A549 (cell line): ENCODE results near the gene RPP30. TPM values are rescaled to one million over a fixed set of nuclear protein-coding genes. Genes with fewer than 3 reads are reported as not detected.

Source experiments
- ATAC-seq, 2 experiments: fragments of 200-7000 bp in 1 of 2; fragments of >200 bp in 1 of 2; cut with Nextera tagmentation in 1 of 2; cut with Tn5 transposase in 1 of 2; 3 replicates each; pipeline versions ENCODE4 v1.8.0 to v1.9.1; 2018 to 2020; ENCODE audit warnings: mild to moderate bottlenecking in 1 of 2, moderate library complexity in 1 of 2
- CTCF ChIA-PET: fragments of 300-600 bp; sonication (Branson Sonifier 250); formaldehyde crosslinking; extraction: SDS; loops from one replicate; lab custom pipeline; 2021; ENCODE audit warnings: antibody characterized with exemption, inconsistent platforms; lab: Yijun Ruan, JAX
- POLR2A ChIA-PET: fragments of 350-600 bp; formaldehyde crosslinking; extraction: SDS; loops from one replicate; lab custom pipeline; 2021; ENCODE audit warnings: antibody characterized with exemption, inconsistent platforms; lab: Yijun Ruan, JAX
- DNase-seq, 2 experiments: peaks; one replicate each; pipeline versions ENCODE4 v3.0.0 to v3.0.0-alpha.2; 2011 to 2016; ENCODE audit warnings: low read depth in 1 of 2, low spot score in 1 of 2
- FAIRE-seq: peaks from 2 replicates; lab custom pipeline; 2011; peaks lifted over from hg19 to GRCh38; lab: Jason Lieb, UNC
- H3K27ac ChIP-seq, 2 experiments: fragments of >200 bp; sonication (Bioruptor Twin); formaldehyde crosslinking; 3 replicates each; pipeline ENCODE4 v1.5.1; 2016 to 2017
- H3K4me1 ChIP-seq: fragments of >200 bp; sonication (Bioruptor Twin); formaldehyde crosslinking; 3 replicates; pipeline ENCODE4 v1.6.1; 2016
- H3K4me2 ChIP-seq: fragments of >200 bp; sonication (Bioruptor Twin); formaldehyde crosslinking; 3 replicates; pipeline ENCODE4 v1.6.1; 2016
- H3K4me3 ChIP-seq: fragments of >200 bp; sonication (Bioruptor Twin); formaldehyde crosslinking; 3 replicates; pipeline ENCODE4 v1.5.1; 2016
- H3K9me3 ChIP-seq: fragments of >200 bp; sonication (Bioruptor Twin); formaldehyde crosslinking; 3 replicates; pipeline ENCODE4 v1.6.1; 2016
- BCL3 ChIP-seq: fragments of >200 bp; sonication (Bioruptor Twin); formaldehyde crosslinking; IDR thresholded peaks from 3 replicates; pipeline ENCODE4 v1.6.1; 2016
- BHLHE40 ChIP-seq: IDR thresholded peaks from 2 replicates; pipeline ENCODE4 v1.6.1; 2012; ENCODE audit warnings: low read depth, low read length, inconsistent platforms
- CBX2 ChIP-seq: fragments of 200-600 bp; sonication (generic); IDR thresholded peaks from 2 replicates; pipeline ENCODE4 v1.6.1; 2016; ENCODE audit warnings: low read depth, mild to moderate bottlenecking, borderline replicate concordance
- CEBPB ChIP-seq, 2 experiments: fragments of >200 bp in 1 of 2; sonication (Bioruptor Twin) in 1 of 2; formaldehyde crosslinking in 1 of 2; IDR thresholded peaks; 2 replicates each; pipeline ENCODE4 v1.6.1; 2012 to 2016
- CHD4 ChIP-seq: fragments of 200-600 bp; sonication (generic); IDR thresholded peaks from 2 replicates; pipeline ENCODE4 v1.6.1; 2016; ENCODE audit warnings: antibody characterized with exemption, mild to moderate bottlenecking, borderline replicate concordance
- EHMT2 ChIP-seq: fragments of 200-600 bp; sonication (generic); IDR thresholded peaks from 2 replicates; pipeline ENCODE4 v1.6.1; 2016; ENCODE audit warnings: antibody characterized with exemption, low read depth, mild to moderate bottlenecking, moderate library complexity
- EP300 ChIP-seq, 2 experiments: fragments of >200 bp; sonication (Bioruptor Twin); formaldehyde crosslinking; IDR thresholded peaks; 2 replicates in 1 of 2; 3 replicates in 1 of 2; pipeline ENCODE4 v1.6.1; 2016 to 2017
- ESRRA ChIP-seq: fragments of 150-350 bp; IDR thresholded peaks from 2 replicates; pipeline ENCODE4 v1.6.1; 2014; ENCODE audit warnings: mild to moderate bottlenecking, low read length, borderline replicate concordance
- FOXS1 ChIP-seq: fragments of 250-450 bp; sonication (Bioruptor Pico); IDR thresholded peaks from 2 replicates; pipeline ENCODE4 v1.5.0; 2020; ENCODE audit warnings: mild to moderate bottlenecking, moderate library complexity
- HDAC2 ChIP-seq: fragments of 200-600 bp; sonication (generic); IDR thresholded peaks from 2 replicates; pipeline ENCODE4 v1.6.1; 2016
- HES2 ChIP-seq: fragments of >200 bp; sonication (Bioruptor Twin); formaldehyde crosslinking; IDR thresholded peaks from 2 replicates; pipeline ENCODE4 v1.6.1; 2016
- HMGXB4 ChIP-seq: fragments of 250-450 bp; sonication (Bioruptor Pico); IDR thresholded peaks from 2 replicates; pipeline ENCODE4 v1.5.0; 2021; ENCODE audit warnings: mild to moderate bottlenecking, moderate library complexity, borderline replicate concordance
- HOXB13 ChIP-seq: fragments of 250-450 bp; sonication (Bioruptor Pico); IDR thresholded peaks from 2 replicates; pipeline ENCODE4 v1.5.0; 2020; ENCODE audit warnings: low read depth, mild to moderate bottlenecking, moderate library complexity
- JUN ChIP-seq, 2 experiments: fragments of >200 bp; sonication (Bioruptor Twin); formaldehyde crosslinking; IDR thresholded peaks; 2 replicates in 1 of 2; 3 replicates in 1 of 2; pipeline ENCODE4 v1.6.1; 2016 to 2017
- KDM1A ChIP-seq: fragments of 200-600 bp; sonication (generic); IDR thresholded peaks from 2 replicates; pipeline ENCODE4 v1.6.1; 2016; ENCODE audit warnings: low read depth, mild to moderate bottlenecking
- KDM5A ChIP-seq: fragments of 200-600 bp; sonication (generic); IDR thresholded peaks from 2 replicates; pipeline ENCODE4 v1.6.1; 2016; ENCODE audit warnings: antibody characterized with exemption, mild to moderate bottlenecking
- MAFK ChIP-seq: fragments of 450-650 bp; IDR thresholded peaks from 2 replicates; pipeline ENCODE4 v1.6.1; 2014; ENCODE audit not compliant: partially characterized antibody
- MAX ChIP-seq: IDR thresholded peaks from 2 replicates; pipeline ENCODE4 v1.6.1; 2012
- MAZ ChIP-seq: fragments of 150-350 bp; IDR thresholded peaks from 2 replicates; pipeline ENCODE4 v1.6.1; 2014; ENCODE audit warnings: antibody characterized with exemption, low read depth, low read length, borderline replicate concordance
- NFE2L2 ChIP-seq: fragments of 150-350 bp; conservative IDR thresholded peaks from 2 replicates; pipeline ENCODE4 v1.6.1; 2014; ENCODE audit warnings: low read length
- PBX3 ChIP-seq: IDR thresholded peaks from 2 replicates; pipeline ENCODE4 v1.6.1; 2012
- PHF8 ChIP-seq: fragments of 200-600 bp; sonication (generic); IDR thresholded peaks from 2 replicates; pipeline ENCODE4 v1.6.1; 2016; ENCODE audit warnings: low read depth, mild to moderate bottlenecking, antibody characterized with exemption, moderate library complexity, borderline replicate concordance
- POLR2A ChIP-seq: IDR thresholded peaks from 2 replicates; pipeline ENCODE4 v1.6.1; 2012; ENCODE audit warnings: mild to moderate bottlenecking, low read length
- RARB ChIP-seq: fragments of 250-450 bp; sonication (Bioruptor Pico); IDR thresholded peaks from 2 replicates; pipeline ENCODE4 v1.8.0; 2021; ENCODE audit warnings: mild to moderate bottlenecking, moderate library complexity
- REST ChIP-seq: fragments of 200-600 bp; sonication (generic); IDR thresholded peaks from 2 replicates; pipeline ENCODE4 v1.6.1; 2016; ENCODE audit warnings: antibody characterized with exemption, mild to moderate bottlenecking, moderate library complexity
- RFX5 ChIP-seq: fragments of 450-650 bp; IDR thresholded peaks from 2 replicates; pipeline ENCODE4 v1.7.1; 2014; ENCODE audit warnings: antibody characterized with exemption, mild to moderate bottlenecking, moderate library complexity
- RNF2 ChIP-seq: fragments of 200-600 bp; sonication (generic); IDR thresholded peaks from 2 replicates; pipeline ENCODE4 v1.6.1; 2016; ENCODE audit warnings: low read depth, mild to moderate bottlenecking, antibody characterized with exemption, moderate library complexity, borderline replicate concordance
- TP53 ChIP-seq: fragments of 250-450 bp; sonication (Bioruptor Pico); IDR thresholded peaks from 2 replicates; pipeline ENCODE4 v1.5.0; 2021; ENCODE audit warnings: mild to moderate bottlenecking, moderate library complexity
- USF2 ChIP-seq: fragments of 450-650 bp; IDR thresholded peaks from 2 replicates; pipeline ENCODE4 v1.6.1; 2014; ENCODE audit warnings: antibody characterized with exemption
- ZC3H11A ChIP-seq: fragments of 450-650 bp; IDR thresholded peaks from 2 replicates; pipeline ENCODE4 v1.6.1; 2014; ENCODE audit warnings: antibody characterized with exemption, mild to moderate bottlenecking
- ZSCAN20 ChIP-seq: fragments of 250-450 bp; sonication (Bioruptor Pico); IDR thresholded peaks from 2 replicates; pipeline ENCODE4 v1.8.0; 2022; ENCODE audit warnings: mild to moderate bottlenecking, moderate library complexity
- WGBS: methylation state at CpG from one replicate; pipeline ENCODE4 v1.1.6; 2017; ENCODE audit errors: missing lambda C conversion rate; 5-methylcytosine and 5-hydroxymethylcytosine counted together
- polyA plus RNA-seq, 4 experiments: library from polyadenylated mRNA; depleted of rRNA in 3 of 4; stranded (reverse); fragments of >200 nt; fragmentation: RNase III in 1 of 4; extraction: RNeasy Plus Mini Kit Qiagen cat#74134 plus additional on column Dnase treatment in 1 of 4; gene quantifications; 2 replicates in 3 of 4; 3 replicates in 1 of 4; pipeline ENCODE4 v1.2.3, GENCODE V29; 2011 to 2017

Gene RPP30
- polyA plus RNA-seq, 2 of the 4 experiments (the other 2 are of a cell fraction): 54.3 to 70.9 TPM

- Histone ChIP-seq H3K4me2 (no peak overlapping the region), H3K4me1 (no peaks in the 10 kb centered on the region), H3K9me3 (no peaks in the 10 kb centered on the region), H3K27ac (no peak overlapping the region), H3K4me3 (no peak overlapping the region)
- DNase-seq (no peak), ATAC-seq (no peak), FAIRE-seq (no peak)
- no peak for TF ChIP-seq KDM5A
- no peak for TF ChIP-seq JUN (IDR thresholded peaks at IDR 0.05)
- TF ChIP-seq CHD4: no peak
- TF ChIP-seq MAZ: no peak
- TF ChIP-seq CBX2: no peak
- TF ChIP-seq EHMT2: no peak
- no peak for TF ChIP-seq PHF8
- no peak for TF ChIP-seq POLR2A
- no peak for TF ChIP-seq HMGXB4 (CRISPR knock-in tag)
- no peak for TF ChIP-seq EP300 (IDR thresholded peaks at IDR 0.05)
- TF ChIP-seq ZC3H11A: no peak
- no peak for TF ChIP-seq RARB
- TF ChIP-seq MAX: no peak
- TF ChIP-seq NFE2L2: no peak
- TF ChIP-seq HOXB13 (CRISPR knock-in tag): no peak
- TF ChIP-seq HDAC2: no peak
- WGBS: 92% methylated on average over 1 of the region's 1 CpG
- ChIA-PET POLR2A (no interaction called here), CTCF (interaction anchor here (0.9 kb wide), 1 partner anchor 346 kb away, joined by 3 read pairs; no protein-coding TSS in a partner anchor)
These were observed 34.2 kb downstream of the RPP30 start for GRCh38 chr10:90905925-90906324.

- TF ChIP-seq ESRRA (no peak), POLR2A (no peak), BCL3 (no peak), PBX3 (no peak), HDAC2 (no peak), PHF8 (no peak), KDM5A (no peak), MAFK (no peak), RFX5 (no peak), BHLHE40 (no peak), KDM1A (no peak), TP53 (CRISPR knock-in tag) (no peak), REST (no peak), FOXS1 (CRISPR knock-in tag) (no peak), USF2 (no peak), ZSCAN20 (no peak), ZC3H11A (no peak), CEBPB (IDR thresholded peaks at IDR 0.05) (no peak), RNF2 (no peak), HES2 (no peak)
- 65% methylated on average over 1 of the region's 1 CpG for WGBS
- H3K4me2 ChIP-seq: no peak overlapping the region
- no peaks in the 10 kb centered on the region for H3K4me1 ChIP-seq
- no peak overlapping the region for H3K27ac ChIP-seq
- POLR2A ChIA-PET: no interaction called here
- no peak for ATAC-seq
- no peaks in the 10 kb centered on the region for H3K9me3 ChIP-seq
- no peak for FAIRE-seq
- no peak overlapping the region for H3K4me3 ChIP-seq
- CTCF ChIA-PET: interaction anchor here (0.9 kb wide), 1 partner anchor 345 kb away, joined by 3 read pairs; no protein-coding TSS in a partner anchor
- no peak for DNase-seq
These were observed 34.8 kb downstream of the RPP30 start for GRCh38 chr10:90906596-90906995.
